GM23338 (cell line): Measurements from ENCODE around the gene GOSR2. TPM values are rescaled to one million over a fixed set of nuclear protein-coding genes. Genes with fewer than 3 reads are reported as not detected.

Experiments used
- ATAC-seq: fragments of 200-7000 bp; cut with Tn5 transposase; 3 replicates; pipeline ENCODE4 v1.9.1; 2020
- DNase-seq: peaks from one replicate; pipeline ENCODE4 v3.0.0-alpha.2; 2015; ENCODE audit warnings: low spot score
- H2AFZ ChIP-seq: fragments of 200-600 bp; sonication (generic); 2 replicates; pipeline ENCODE4 v1.8.0; 2016; ENCODE audit warnings: antibody characterized with exemption, mild to moderate bottlenecking, moderate library complexity
- H3F3A ChIP-seq: fragments of 200-600 bp; sonication (generic); replicated peaks from 2 replicates; pipeline ENCODE4 v1.8.0; 2017; ENCODE audit warnings: antibody characterized with exemption, mixed run types, low read depth
- H3K27ac ChIP-seq: fragments of 200-600 bp; sonication (generic); 2 replicates; pipeline ENCODE4 v1.6.1; 2016; ENCODE audit warnings: low read depth
- H3K27me3 ChIP-seq: fragments of 200-600 bp; sonication (generic); 2 replicates; pipeline ENCODE4 v1.8.0; 2016; ENCODE audit warnings: mild to moderate bottlenecking, mixed run types, moderate library complexity; ENCODE audit not compliant: insufficient read depth
- H3K36me3 ChIP-seq: fragments of 200-600 bp; sonication (generic); 2 replicates; pipeline ENCODE4 v1.8.0; 2016; ENCODE audit warnings: mild to moderate bottlenecking; ENCODE audit not compliant: insufficient read depth
- H3K4me1 ChIP-seq: fragments of 200-600 bp; sonication (generic); 2 replicates; pipeline ENCODE4 v1.8.0; 2016; ENCODE audit warnings: mild to moderate bottlenecking, moderate library complexity; ENCODE audit not compliant: insufficient read depth
- H3K4me2 ChIP-seq: fragments of 200-600 bp; sonication (generic); 2 replicates; pipeline ENCODE4 v1.7.1; 2017; ENCODE audit warnings: mixed run types
- H3K4me3 ChIP-seq: fragments of 200-600 bp; sonication (generic); 2 replicates; pipeline ENCODE4 v1.6.1; 2016; ENCODE audit warnings: mixed run types
- H3K79me2 ChIP-seq: fragments of 200-600 bp; sonication (generic); replicated peaks from 2 replicates; pipeline ENCODE4 v1.8.0; 2017; ENCODE audit warnings: mild to moderate bottlenecking; ENCODE audit not compliant: insufficient read depth
- H3K9me2 ChIP-seq: fragments of 200-600 bp; sonication (generic); 2 replicates; pipeline ENCODE4 v1.8.0; 2017; ENCODE audit not compliant: insufficient read depth
- H4K20me1 ChIP-seq: fragments of 200-600 bp; sonication (generic); replicated peaks from 2 replicates; pipeline ENCODE4 v1.8.0; 2017; ENCODE audit warnings: mild to moderate bottlenecking; ENCODE audit not compliant: insufficient read depth
- H3K27ac Mint-ChIP-seq: 2 replicates; pipeline ENCODE4 v1.8.0; 2020; ENCODE audit warnings: inconsistent platforms, mild to moderate bottlenecking, moderate library complexity, mixed read lengths
- H3K27me3 Mint-ChIP-seq: 3 replicates; pipeline ENCODE4 v1.8.0; 2022; ENCODE audit warnings: low read depth, mild to moderate bottlenecking, moderate library complexity, mixed read lengths, inconsistent platforms; ENCODE audit not compliant: insufficient read depth, poor library complexity
- H3K36me3 Mint-ChIP-seq: 3 replicates; pipeline ENCODE4 v1.8.0; 2021; ENCODE audit warnings: low read depth, mild to moderate bottlenecking, inconsistent platforms, moderate library complexity, mixed read lengths
- H3K4me1 Mint-ChIP-seq: 3 replicates; pipeline ENCODE4 v1.8.0; 2020; ENCODE audit warnings: mild to moderate bottlenecking, inconsistent platforms, mixed read lengths
- H3K4me3 Mint-ChIP-seq: 3 replicates; pipeline ENCODE4 v1.8.0; 2021; ENCODE audit warnings: moderate library complexity, mild to moderate bottlenecking, inconsistent platforms, mixed read lengths
- H3K9me3 Mint-ChIP-seq: 3 replicates; pipeline ENCODE4 v1.8.0; 2020; ENCODE audit warnings: moderate library complexity, mild to moderate bottlenecking, inconsistent platforms, mixed read lengths
- CTCF ChIP-seq, 2 experiments: fragments of 200-600 bp in 1 of 2; sonication (generic) in 1 of 2; conservative IDR thresholded peaks; 2 replicates each; pipeline versions ENCODE4 v1.5.1 to v1.6.1; 2016 to 2017; ENCODE audit warnings: antibody characterized with exemption in 2 of 2, low read depth in 2 of 2, mild to moderate bottlenecking in 2 of 2, moderate library complexity in 1 of 2
- EZH2 ChIP-seq: fragments of 200-600 bp; sonication (generic); IDR thresholded peaks from one replicate; pipeline ENCODE4 v1.8.0; 2017; ENCODE audit warnings: antibody characterized with exemption, mild to moderate bottlenecking, low read depth; ENCODE audit not compliant: unreplicated experiment
- EZH2phosphoT487 ChIP-seq: fragments of 200-600 bp; sonication (generic); IDR thresholded peaks from one replicate; pipeline ENCODE4 v1.8.1; 2018; ENCODE audit warnings: antibody characterized with exemption; ENCODE audit not compliant: unreplicated experiment
- JUNB ChIP-seq: IDR thresholded peaks from one replicate; pipeline ENCODE4 v1.6.1; 2016; ENCODE audit warnings: antibody characterized with exemption; ENCODE audit not compliant: unreplicated experiment
- NANOG ChIP-seq: IDR thresholded peaks from 2 replicates; pipeline ENCODE4 v1.6.1; 2016; ENCODE audit warnings: antibody characterized with exemption, borderline replicate concordance
- POLR2AphosphoS5 ChIP-seq: IDR thresholded peaks from 2 replicates; pipeline ENCODE4 v1.6.1; 2016; ENCODE audit warnings: antibody characterized with exemption, low read depth
- REST ChIP-seq: IDR thresholded peaks from one replicate; pipeline ENCODE4 v1.6.1; 2018; ENCODE audit warnings: antibody characterized with exemption; ENCODE audit not compliant: unreplicated experiment
- STAT1 ChIP-seq: IDR thresholded peaks from one replicate; pipeline ENCODE4 v1.6.1; 2016; ENCODE audit warnings: antibody characterized with exemption; ENCODE audit not compliant: unreplicated experiment
- ZNF114 ChIP-seq: fragments of 250-450 bp; sonication (Bioruptor Pico); IDR thresholded peaks from 2 replicates; pipeline ENCODE4 v1.5.0; 2020; ENCODE audit warnings: mild to moderate bottlenecking, moderate library complexity
- ZNF331 ChIP-seq: fragments of 250-450 bp; sonication (Bioruptor Pico); IDR thresholded peaks from 2 replicates; pipeline ENCODE4 v1.5.0; 2020; ENCODE audit warnings: low read depth, mild to moderate bottlenecking, moderate library complexity
- ZNF462 ChIP-seq: fragments of 250-450 bp; sonication (Bioruptor Pico); IDR thresholded peaks from 2 replicates; pipeline ENCODE4 v1.5.0; 2020; ENCODE audit warnings: mild to moderate bottlenecking, moderate library complexity
- polyA plus RNA-seq: library from polyadenylated mRNA; unstranded; fragments of >200 nt; fragmentation: Nextera tagmentation; extraction: Ambion mirVana; gene quantifications from 2 replicates; pipeline ENCODE4 v1.2.1, GENCODE V29; 2016
- total RNA-seq: library from RNA; depleted of rRNA; stranded (reverse); fragments of >200 nt; shearing (Covaris generic); gene quantifications from 2 replicates; pipeline ENCODE4 v1.2.3, GENCODE V29; 2014

The GOSR2 gene
- total and polyA plus RNA-seq, 2 experiments from 2014 or later: 33.2 to 36.2 TPM

- no peaks in the 10 kb centered on the region for H3K9me2 ChIP-seq
- H3K79me2 ChIP-seq: no peaks in the 10 kb centered on the region
- no peak overlapping the region for H3K4me2 ChIP-seq
- H3K4me3 ChIP-seq: no peak overlapping the region
- Mint-ChIP-seq H3K27ac (no peak overlapping the region), H3K4me1 (no peaks in the 10 kb centered on the region), H3K4me3 (no peak overlapping the region), H3K9me3 (no peaks in the 10 kb centered on the region), H3K36me3 (no peaks in the 10 kb centered on the region), H3K27me3 (peaks cover 6% of the 10 kb centered on the region)
- ATAC-seq (no peak), DNase-seq (no peak)
- H3K4me1 ChIP-seq: no peaks in the 10 kb centered on the region
- H3K36me3 ChIP-seq: no peaks in the 10 kb centered on the region
- no peaks in the 10 kb centered on the region for H4K20me1 ChIP-seq
- H2AFZ ChIP-seq: no peak overlapping the region
- H3K27ac ChIP-seq: no peak overlapping the region
- H3K27me3 ChIP-seq: no peaks in the 10 kb centered on the region
- TF ChIP-seq STAT1 (no peak), REST (no peak), EZH2phosphoT487 (no peak), ZNF331 (CRISPR knock-in tag) (no peak), EZH2 (no peak), CTCF (conservative IDR thresholded peaks at IDR 0.05; ENCODE audit: low read depth in 2 of 2) (no peak)
- no peaks in the 10 kb centered on the region for H3F3A ChIP-seq
Measured at GRCh38 chr17:46989637-46990431, 66.9 kb downstream of the GOSR2 start.

GRCh38 chr17:46991617-46992016 lies 68.7 kb downstream of the GOSR2 start:
- no peaks in the 10 kb centered on the region for H3K4me1 Mint-ChIP-seq
- H3K4me3 Mint-ChIP-seq: no peak overlapping the region
- Histone ChIP-seq H3K4me1 (no peaks in the 10 kb centered on the region), H3F3A (no peaks in the 10 kb centered on the region), H3K36me3 (no peaks in the 10 kb centered on the region), H3K4me2 (no peak overlapping the region), H3K27me3 (no peaks in the 10 kb centered on the region), H3K27ac (no peak overlapping the region), H4K20me1 (no peaks in the 10 kb centered on the region), H3K4me3 (no peak overlapping the region), H2AFZ (no peak overlapping the region), H3K79me2 (no peaks in the 10 kb centered on the region), H3K9me2 (no peaks in the 10 kb centered on the region)
- peaks cover 6% of the 10 kb centered on the region for H3K27me3 Mint-ChIP-seq
- no peaks in the 10 kb centered on the region for H3K36me3 Mint-ChIP-seq
- H3K9me3 Mint-ChIP-seq: no peaks in the 10 kb centered on the region
- H3K27ac Mint-ChIP-seq: no peak overlapping the region
- no peak for ATAC-seq
- DNase-seq: no peak
- TF ChIP-seq NANOG (no peak), ZNF462 (no peak), POLR2AphosphoS5 (no peak), ZNF114 (CRISPR knock-in tag) (no peak), JUNB (no peak)
